DND-41 (cell line): Measurements from ENCODE around the gene NFIB.

Experiments used
- EZH2 ChIP-seq: IDR thresholded peaks from 3 replicates; pipeline ENCODE4 v1.6.1; 2012; ENCODE audit warnings: borderline replicate concordance, low read depth, mild to moderate bottlenecking, moderate library complexity, low read length, inconsistent platforms; ENCODE audit not compliant: severe bottlenecking
- TF ChIP-seq, protein P1 (sequence below): IDR thresholded peaks from 2 replicates; pipeline ENCODE4 v1.5.1; 2012; ENCODE audit warnings: borderline replicate concordance, low read length, moderate library complexity, mild to moderate bottlenecking; ENCODE audit not compliant: poor library complexity, severe bottlenecking; ENCODE audit errors: extremely low read depth

DNA sequence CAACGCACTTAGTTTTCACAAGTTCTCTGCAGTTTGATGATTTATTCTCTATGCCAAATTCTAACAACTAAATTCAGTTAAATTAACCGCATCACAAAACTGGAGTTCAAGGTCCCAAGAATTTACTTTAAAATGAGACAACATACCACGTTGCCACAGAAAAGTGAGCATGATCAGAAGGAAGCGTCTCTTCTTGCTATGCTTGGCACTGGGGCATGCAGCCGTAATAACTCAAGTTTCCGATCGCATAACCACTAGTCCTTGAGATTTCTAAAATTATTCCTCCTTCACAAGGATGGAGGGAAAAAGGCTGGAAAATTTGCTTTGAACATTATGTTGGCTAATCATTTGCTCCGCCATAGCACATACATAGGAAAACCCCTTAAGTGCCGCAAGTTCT, 13.9 kb downstream of the NFIB start:
- TF ChIP-seq, protein P1, sequence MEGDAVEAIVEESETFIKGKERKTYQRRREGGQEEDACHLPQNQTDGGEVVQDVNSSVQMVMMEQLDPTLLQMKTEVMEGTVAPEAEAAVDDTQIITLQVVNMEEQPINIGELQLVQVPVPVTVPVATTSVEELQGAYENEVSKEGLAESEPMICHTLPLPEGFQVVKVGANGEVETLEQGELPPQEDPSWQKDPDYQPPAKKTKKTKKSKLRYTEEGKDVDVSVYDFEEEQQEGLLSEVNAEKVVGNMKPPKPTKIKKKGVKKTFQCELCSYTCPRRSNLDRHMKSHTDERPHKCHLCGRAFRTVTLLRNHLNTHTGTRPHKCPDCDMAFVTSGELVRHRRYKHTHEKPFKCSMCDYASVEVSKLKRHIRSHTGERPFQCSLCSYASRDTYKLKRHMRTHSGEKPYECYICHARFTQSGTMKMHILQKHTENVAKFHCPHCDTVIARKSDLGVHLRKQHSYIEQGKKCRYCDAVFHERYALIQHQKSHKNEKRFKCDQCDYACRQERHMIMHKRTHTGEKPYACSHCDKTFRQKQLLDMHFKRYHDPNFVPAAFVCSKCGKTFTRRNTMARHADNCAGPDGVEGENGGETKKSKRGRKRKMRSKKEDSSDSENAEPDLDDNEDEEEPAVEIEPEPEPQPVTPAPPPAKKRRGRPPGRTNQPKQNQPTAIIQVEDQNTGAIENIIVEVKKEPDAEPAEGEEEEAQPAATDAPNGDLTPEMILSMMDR: no peak
- TF ChIP-seq EZH2: no peak
